Endothelial cell (in vitro differentiated cells): ENCODE results near the gene ZNF689. TPM values are rescaled to one million over a fixed set of nuclear protein-coding genes. Genes with fewer than 3 reads are reported as not detected.
"Not testable (repeated sequence)": the region's sequence is repeated elsewhere in the genome, so short reads cannot be mapped to it uniquely, and the experiment has no call there.

ENCODE experiments used
- DNase-seq: peaks from one replicate; pipeline ENCODE4 v3.0.0; 2021; ENCODE audit warnings: low spot score
- H3K27ac Mint-ChIP-seq: one replicate; pipeline ENCODE4 v1.8.0; 2021; ENCODE audit warnings: mixed read lengths, inconsistent platforms; ENCODE audit not compliant: unreplicated experiment
- H3K27me3 Mint-ChIP-seq: one replicate; pipeline ENCODE4 v1.8.0; 2021; ENCODE audit warnings: mild to moderate bottlenecking, moderate library complexity, mixed read lengths, inconsistent platforms; ENCODE audit not compliant: unreplicated experiment
- H3K36me3 Mint-ChIP-seq: one replicate; pipeline ENCODE4 v1.8.0; 2021; ENCODE audit warnings: mild to moderate bottlenecking, low read depth, mixed read lengths, inconsistent platforms; ENCODE audit not compliant: unreplicated experiment
- H3K4me1 Mint-ChIP-seq: one replicate; pipeline ENCODE4 v1.8.0; 2021; ENCODE audit warnings: mild to moderate bottlenecking, mixed read lengths, inconsistent platforms; ENCODE audit not compliant: unreplicated experiment
- H3K4me3 Mint-ChIP-seq: one replicate; pipeline ENCODE4 v1.8.0; 2021; ENCODE audit warnings: mild to moderate bottlenecking, mixed read lengths, inconsistent platforms; ENCODE audit not compliant: unreplicated experiment
- H3K9me3 Mint-ChIP-seq: one replicate; pipeline ENCODE4 v1.8.0; 2021; ENCODE audit warnings: mixed read lengths, inconsistent platforms; ENCODE audit not compliant: unreplicated experiment
- CTCF ChIP-seq: fragments of 200-600 bp; sonication (generic); IDR thresholded peaks from one replicate; pipeline ENCODE4 v1.5.0; 2021; ENCODE audit warnings: antibody characterized with exemption; ENCODE audit not compliant: unreplicated experiment
- total RNA-seq: library from RNA; stranded (reverse); fragmentation: NEBNext Ultra II Directional; extraction: Animal tissue kit (Norgen Biotek cat#: 25700); gene quantifications from one replicate; pipeline ENCODE4 v1.2.1, GENCODE V29; 2021; ENCODE audit not compliant: unreplicated experiment

Gene ZNF689
- total RNA-seq, 1 donor from 2014 or later = 12.0 TPM

- Mint-ChIP-seq H3K9me3 (no peaks in the 10 kb centered on the region), H3K27me3 (peaks cover 11% of the 10 kb centered on the region), H3K4me3 (no peak overlapping the region), H3K27ac (no peak overlapping the region), H3K4me1 (no peaks in the 10 kb centered on the region), H3K36me3 (peaks cover 21% of the 10 kb centered on the region)
- no peak for TF ChIP-seq CTCF
- DNase-seq = no peak
These were observed 9.3 kb downstream of the ZNF689 start for GRCh38 chr16:30600929-30601328.

GRCh38 chr16:30600215-30600614 lies 10.0 kb downstream of the ZNF689 start:
- DNase-seq = no peak
- H3K4me3 Mint-ChIP-seq = no peak overlapping the region
- H3K9me3 Mint-ChIP-seq = no peaks in the 10 kb centered on the region
- no peaks in the 10 kb centered on the region for H3K4me1 Mint-ChIP-seq
- H3K27ac Mint-ChIP-seq = no peak overlapping the region
- peaks cover 11% of the 10 kb centered on the region for H3K27me3 Mint-ChIP-seq
- peaks cover 18% of the 10 kb centered on the region for H3K36me3 Mint-ChIP-seq
- TF ChIP-seq CTCF = no peak

- Mint-ChIP-seq H3K4me3 (no peak overlapping the region), H3K27me3 (peaks cover 4% of the 10 kb centered on the region), H3K9me3 (no peaks in the 10 kb centered on the region), H3K36me3 (peaks cover 4% of the 10 kb centered on the region), H3K27ac (no peak overlapping the region), H3K4me1 (no peaks in the 10 kb centered on the region)
- no peak for TF ChIP-seq CTCF
- no peak for DNase-seq
These were observed 17.3 kb downstream of the ZNF689 start for GRCh38 chr16:30592871-30593270.

- not testable (repeated sequence) for H3K4me3 Mint-ChIP-seq, H3K27ac Mint-ChIP-seq, H3K4me1 Mint-ChIP-seq, H3K27me3 Mint-ChIP-seq, DNase-seq, H3K9me3 Mint-ChIP-seq, H3K36me3 Mint-ChIP-seq
These were observed 19.3 kb downstream of the ZNF689 start for GRCh38 chr16:30590869-30591268.

GRCh38 chr16:30589582-30589981 lies 20.6 kb downstream of the ZNF689 start:
- not testable (repeated sequence) for DNase-seq, H3K4me3 Mint-ChIP-seq, H3K36me3 Mint-ChIP-seq, H3K27ac Mint-ChIP-seq, H3K27me3 Mint-ChIP-seq, H3K9me3 Mint-ChIP-seq
- H3K4me1 Mint-ChIP-seq = peaks cover 15% of the 10 kb centered on the region

- H3K27ac Mint-ChIP-seq = no peak overlapping the region
- no peak overlapping the region for H3K4me3 Mint-ChIP-seq
- H3K9me3 Mint-ChIP-seq = no peaks in the 10 kb centered on the region
- peaks cover 4% of the 10 kb centered on the region for H3K27me3 Mint-ChIP-seq
- peaks cover 5% of the 10 kb centered on the region for H3K36me3 Mint-ChIP-seq
- no peak for TF ChIP-seq CTCF
- DNase-seq = no peak
- H3K4me1 Mint-ChIP-seq = peaks cover 17% of the 10 kb centered on the region
These were observed 21.5 kb downstream of the ZNF689 start for GRCh38 chr16:30588651-30589050.
